Loucy (cell line): ENCODE data around the gene MTA1.
A peak's percentile ranks its signal among the peaks of the same experiment; 100 is the strongest.

Experiments used
- H2AFZ ChIP-seq: fragments of 200-600 bp; sonication (generic); 2 replicates; pipeline ENCODE4 v1.6.0; 2016; ENCODE audit warnings: antibody characterized with exemption, mild to moderate bottlenecking, low read length, moderate library complexity
- H3F3A ChIP-seq: fragments of 200-600 bp; 2 replicates; pipeline ENCODE4 v1.6.0; 2016; ENCODE audit warnings: antibody characterized with exemption, low read depth, mild to moderate bottlenecking
- H3K27me3 ChIP-seq: fragments of 200-600 bp; sonication (generic); 2 replicates; pipeline ENCODE4 v1.6.1; 2014; ENCODE audit warnings: low read length, mild to moderate bottlenecking; ENCODE audit not compliant: insufficient read depth, poor library complexity, severe bottlenecking
- H3K36me3 ChIP-seq: fragments of 200-600 bp; sonication (generic); 2 replicates; pipeline ENCODE4 v1.6.1; 2016; ENCODE audit warnings: low read length; ENCODE audit not compliant: insufficient read depth
- H3K4me1 ChIP-seq: fragments of 200-600 bp; sonication (generic); 2 replicates; pipeline ENCODE4 v1.5.1; 2014; ENCODE audit warnings: low read length, mild to moderate bottlenecking; ENCODE audit not compliant: insufficient read depth, poor library complexity, severe bottlenecking
- H3K4me2 ChIP-seq: fragments of 200-600 bp; sonication (generic); 2 replicates; pipeline ENCODE4 v1.6.0; 2014; ENCODE audit warnings: antibody characterized with exemption, low read length, low read depth, mild to moderate bottlenecking; ENCODE audit not compliant: poor library complexity, severe bottlenecking
- H3K4me3 ChIP-seq: fragments of 200-600 bp; sonication (generic); 2 replicates; pipeline ENCODE4 v1.5.1; 2014; ENCODE audit warnings: low read length, mild to moderate bottlenecking, mixed read lengths; ENCODE audit not compliant: poor library complexity, severe bottlenecking
- H3K79me2 ChIP-seq: fragments of 200-600 bp; sonication (generic); 2 replicates; pipeline ENCODE4 v1.6.1; 2014; ENCODE audit warnings: low read length; ENCODE audit not compliant: insufficient read depth
- H3K9ac ChIP-seq: fragments of 200-600 bp; sonication (generic); 2 replicates; pipeline ENCODE4 v1.6.0; 2014; ENCODE audit warnings: mild to moderate bottlenecking, low read depth, low read length, moderate library complexity; ENCODE audit not compliant: poor library complexity, severe bottlenecking
- H3K9me2 ChIP-seq: fragments of 200-600 bp; sonication (generic); replicated peaks from 2 replicates; pipeline ENCODE4 v1.6.1; 2016; ENCODE audit warnings: low read depth, low read length, mixed read lengths
- H3K9me3 ChIP-seq: fragments of 200-600 bp; sonication (generic); 2 replicates; pipeline ENCODE4 v1.6.1; 2014; ENCODE audit warnings: mild to moderate bottlenecking, antibody characterized with exemption, low read length, low read depth; ENCODE audit not compliant: insufficient read depth
- H4K20me1 ChIP-seq: fragments of 200-600 bp; sonication (generic); 2 replicates; pipeline ENCODE4 v1.6.0; 2014; ENCODE audit warnings: antibody characterized with exemption, low read length, mild to moderate bottlenecking; ENCODE audit not compliant: insufficient read depth, poor library complexity, severe bottlenecking
- EZH2phosphoT487 ChIP-seq: fragments of 200-600 bp; IDR thresholded peaks from 2 replicates; pipeline ENCODE4 v1.6.1; 2018; ENCODE audit warnings: antibody characterized with exemption, mild to moderate bottlenecking, moderate library complexity, borderline replicate concordance
- TF ChIP-seq, protein P1 (sequence below): fragments of 200-600 bp; sonication (generic); conservative IDR thresholded peaks from 2 replicates; pipeline ENCODE4 v1.5.1; 2014; ENCODE audit warnings: mild to moderate bottlenecking, antibody characterized with exemption, low read length

The MTA1 gene

DNA sequence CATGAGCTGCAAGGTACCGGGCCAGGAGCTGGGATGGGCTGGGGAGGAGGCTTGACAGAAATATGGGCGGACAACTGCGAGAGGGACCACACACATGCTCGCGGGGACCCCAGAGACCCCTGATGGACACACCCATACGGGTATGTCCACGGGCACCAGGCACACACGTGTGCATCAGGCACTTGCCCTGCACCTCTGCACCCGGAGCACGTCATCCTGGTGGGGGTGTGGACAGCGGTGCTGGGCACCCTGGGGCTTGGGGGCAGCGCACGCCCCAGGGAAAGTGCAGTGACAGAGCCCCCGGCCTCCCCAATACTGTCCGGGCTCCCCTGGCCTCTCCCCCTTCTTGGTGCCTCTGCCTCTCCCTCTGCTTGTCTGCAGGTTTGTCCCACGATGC is 65.4 kb downstream of the MTA1 start:
- TF ChIP-seq, protein P1, sequence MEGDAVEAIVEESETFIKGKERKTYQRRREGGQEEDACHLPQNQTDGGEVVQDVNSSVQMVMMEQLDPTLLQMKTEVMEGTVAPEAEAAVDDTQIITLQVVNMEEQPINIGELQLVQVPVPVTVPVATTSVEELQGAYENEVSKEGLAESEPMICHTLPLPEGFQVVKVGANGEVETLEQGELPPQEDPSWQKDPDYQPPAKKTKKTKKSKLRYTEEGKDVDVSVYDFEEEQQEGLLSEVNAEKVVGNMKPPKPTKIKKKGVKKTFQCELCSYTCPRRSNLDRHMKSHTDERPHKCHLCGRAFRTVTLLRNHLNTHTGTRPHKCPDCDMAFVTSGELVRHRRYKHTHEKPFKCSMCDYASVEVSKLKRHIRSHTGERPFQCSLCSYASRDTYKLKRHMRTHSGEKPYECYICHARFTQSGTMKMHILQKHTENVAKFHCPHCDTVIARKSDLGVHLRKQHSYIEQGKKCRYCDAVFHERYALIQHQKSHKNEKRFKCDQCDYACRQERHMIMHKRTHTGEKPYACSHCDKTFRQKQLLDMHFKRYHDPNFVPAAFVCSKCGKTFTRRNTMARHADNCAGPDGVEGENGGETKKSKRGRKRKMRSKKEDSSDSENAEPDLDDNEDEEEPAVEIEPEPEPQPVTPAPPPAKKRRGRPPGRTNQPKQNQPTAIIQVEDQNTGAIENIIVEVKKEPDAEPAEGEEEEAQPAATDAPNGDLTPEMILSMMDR = no peak
- TF ChIP-seq EZH2phosphoT487 = no peak
- H3K79me2 ChIP-seq = no peaks in the 10 kb centered on the region
- no peak overlapping the region for H3K4me2 ChIP-seq
- no peak overlapping the region for H2AFZ ChIP-seq
- H3K9ac ChIP-seq = peak overlapping the region; percentile 33
- H3K36me3 ChIP-seq = no peaks in the 10 kb centered on the region
- H3K4me1 ChIP-seq = peaks cover 34% of the 10 kb centered on the region
- no peaks in the 10 kb centered on the region for H3K27me3 ChIP-seq
- no peak overlapping the region for H3K4me3 ChIP-seq
- no peaks in the 10 kb centered on the region for H3K9me2 ChIP-seq
- no peaks in the 10 kb centered on the region for H4K20me1 ChIP-seq
- no peaks in the 10 kb centered on the region for H3K9me3 ChIP-seq
- H3F3A ChIP-seq = no peaks in the 10 kb centered on the region

DNA sequence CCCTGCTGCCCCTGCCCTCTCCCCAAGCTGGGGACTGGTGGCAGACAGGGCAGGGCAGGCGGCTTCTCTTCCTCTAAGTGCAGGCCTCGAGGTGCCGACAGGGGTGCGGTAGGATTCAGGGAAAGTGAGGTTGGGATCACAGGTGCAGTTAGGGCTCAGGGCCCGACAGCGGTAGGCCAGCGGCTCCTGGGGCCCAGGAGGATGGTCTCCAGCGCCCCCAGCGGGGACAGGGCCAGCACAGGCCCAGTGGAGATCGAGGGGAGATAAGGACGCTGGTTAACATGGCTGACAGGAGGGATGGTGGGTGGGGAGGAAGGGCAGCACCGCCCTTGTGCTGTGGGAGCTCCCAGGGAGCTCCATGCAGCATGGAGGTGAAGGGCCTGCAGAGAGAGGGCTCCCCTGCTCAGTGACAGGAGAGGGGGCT is 66.1 kb downstream of the MTA1 start:
- Histone ChIP-seq H3K4me3 (no peak overlapping the region), H3K79me2 (no peaks in the 10 kb centered on the region), H3K36me3 (no peaks in the 10 kb centered on the region), H3K9ac (peak overlapping the region; percentile 33), H3K9me3 (no peaks in the 10 kb centered on the region), H3K4me2 (no peak overlapping the region), H4K20me1 (no peaks in the 10 kb centered on the region), H2AFZ (no peak overlapping the region), H3K4me1 (peaks cover 30% of the 10 kb centered on the region), H3F3A (no peaks in the 10 kb centered on the region), H3K27me3 (no peaks in the 10 kb centered on the region), H3K9me2 (no peaks in the 10 kb centered on the region)
- TF ChIP-seq, protein P1 = peak; percentile 65
- no peak for TF ChIP-seq EZH2phosphoT487

DNA sequence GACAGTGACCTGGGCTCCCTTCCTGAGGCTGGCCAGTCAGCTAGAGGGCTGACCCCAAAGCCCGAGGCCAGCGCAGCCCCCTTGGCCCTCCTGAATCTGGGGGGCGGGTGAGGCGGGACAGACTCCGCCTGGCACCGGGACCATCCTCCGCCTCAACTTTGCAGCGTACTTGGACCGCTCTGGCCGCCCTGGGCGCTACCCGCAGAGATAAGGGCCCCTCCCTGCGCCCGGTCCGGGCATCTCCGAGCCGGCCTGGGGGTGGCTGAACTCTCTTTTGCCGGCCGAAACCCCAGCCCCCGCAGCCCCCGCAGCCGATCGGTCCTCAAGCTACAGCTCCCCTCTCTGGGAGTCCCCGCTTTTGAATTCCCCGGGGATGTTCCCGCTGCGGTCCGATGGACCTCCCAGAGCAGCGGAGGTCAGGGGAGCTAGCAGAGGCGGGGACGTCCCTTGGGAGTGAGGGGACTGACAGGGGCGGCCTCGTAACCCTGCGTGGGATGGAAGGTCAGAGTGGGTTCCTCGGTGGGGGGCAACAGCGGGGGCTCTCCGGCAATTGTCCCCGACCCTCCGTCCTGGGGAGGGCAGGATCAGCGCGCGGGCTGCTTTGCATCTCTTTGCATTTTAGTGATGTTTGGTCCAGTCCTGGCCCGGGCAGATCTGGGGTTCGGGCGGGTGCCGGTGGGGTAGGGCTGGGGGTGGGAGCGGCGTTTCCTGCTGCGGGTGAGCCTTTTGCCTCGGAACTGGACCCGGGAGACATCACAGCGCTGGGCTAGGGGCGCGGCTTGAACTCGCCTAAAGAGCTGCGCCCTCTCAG is 66.7 kb downstream of the MTA1 start, which contains the start of gene CRIP1:
Gene CRIP1 (plus strand): TSS at position 724 of the 811 bp plus-strand sequence. CDS start 374 bp downstream, outside the sequence.
- no peaks in the 10 kb centered on the region for H3F3A ChIP-seq
- no peak within 1 kb of the TSS for H2AFZ ChIP-seq
- peaks cover 25% of the 10 kb centered on the region for H3K4me1 ChIP-seq
- H3K9ac ChIP-seq = no peak within 1 kb of the TSS
- H4K20me1 ChIP-seq = no peaks in the 10 kb centered on the region
- no peaks in the 10 kb centered on the region for H3K9me2 ChIP-seq
- no peaks in the 10 kb centered on the region for H3K36me3 ChIP-seq
- no peak within 1 kb of the TSS for H3K4me3 ChIP-seq
- no peak for TF ChIP-seq EZH2phosphoT487
- TF ChIP-seq, protein P1 = no peak
- no peaks in the 10 kb centered on the region for H3K27me3 ChIP-seq
- no peaks in the 10 kb centered on the region for H3K79me2 ChIP-seq
- H3K9me3 ChIP-seq = no peaks in the 10 kb centered on the region
- no peak within 1 kb of the TSS for H3K4me2 ChIP-seq
